SK-N-SH (cell line): ENCODE results near the gene ZNF366. TPM values are rescaled to one million over a fixed set of nuclear protein-coding genes. Genes with fewer than 3 reads are reported as not detected.

Experiments
- CTCF ChIA-PET: fragments of 300-600, 350-600 bp; formaldehyde crosslinking; extraction: SDS; loops from one replicate; lab custom pipeline; 2021; lab: Yijun Ruan, JAX
- POLR2A ChIA-PET: fragments of 350-600 bp; sonication (Branson Sonifier 250); formaldehyde crosslinking; extraction: SDS; loops from one replicate; lab custom pipeline; 2020; ENCODE audit warnings: antibody characterized with exemption, inconsistent platforms; lab: Yijun Ruan, JAX
- DNase-seq: peaks from one replicate; pipeline ENCODE4 v3.0.0; 2012
- H2AFZ ChIP-seq: fragments of 200-600 bp; sonication (generic); 2 replicates; pipeline ENCODE4 v1.8.1; 2016; ENCODE audit warnings: antibody characterized with exemption, mild to moderate bottlenecking, low read depth
- H3F3A ChIP-seq: fragments of 200-600 bp; sonication (generic); replicated peaks from 2 replicates; pipeline ENCODE3; 2016; ENCODE audit warnings: antibody characterized with exemption, mild to moderate bottlenecking; ENCODE audit not compliant: insufficient read depth
- H3K27ac ChIP-seq, 2 experiments: fragments of 200-500 bp in 1 of 2; fragments of 200-600 bp in 1 of 2; sonication (Bioruptor generic) in 1 of 2; sonication (generic), shearing (Covaris generic) in 1 of 2; 2 replicates each; pipeline versions ENCODE4 v1.5.1 to v1.6.1; 2014 to 2016; ENCODE audit warnings: low read depth in 2 of 2, inconsistent platforms in 1 of 2, low read length in 1 of 2, mild to moderate bottlenecking in 1 of 2, mixed read lengths in 1 of 2
- H3K27me3 ChIP-seq: fragments of 200-600 bp; sonication (generic), shearing (Covaris generic); 2 replicates; pipeline ENCODE4 v1.6.1; 2016; ENCODE audit warnings: mixed run types; ENCODE audit not compliant: insufficient read depth
- H3K36me3 ChIP-seq, 2 experiments: fragments of 200-500 bp in 1 of 2; fragments of 200-600 bp in 1 of 2; sonication (Bioruptor generic) in 1 of 2; sonication (generic) in 1 of 2; replicated peaks in 1 of 2; 2 replicates each; pipeline versions ENCODE3 to v1.5.1; 2014 to 2016; ENCODE audit warnings: low read length in 1 of 2, mild to moderate bottlenecking in 1 of 2; ENCODE audit not compliant: insufficient read depth in 2 of 2, control insufficient read depth in 1 of 2
- H3K4me1 ChIP-seq, 2 experiments: fragments of 200-500 bp in 1 of 2; fragments of 200-600 bp in 1 of 2; sonication (Bioruptor generic) in 1 of 2; sonication (generic), shearing (Covaris generic) in 1 of 2; 2 replicates each; pipeline versions ENCODE4 v1.5.1 to v1.6.1; 2014 to 2016; ENCODE audit warnings: low read depth in 1 of 2, low read length in 1 of 2, mixed run types in 1 of 2; ENCODE audit not compliant: insufficient read depth in 2 of 2, control insufficient read depth in 1 of 2
- H3K4me2 ChIP-seq: fragments of 200-600 bp; sonication (generic), shearing (Covaris generic); 2 replicates; pipeline ENCODE4 v1.6.1; 2017; ENCODE audit warnings: mixed run types
- H3K4me3 ChIP-seq, 2 experiments: fragments of 200-500 bp in 1 of 2; fragments of 200-600 bp in 1 of 2; sonication (Bioruptor generic) in 1 of 2; sonication (generic), shearing (Covaris generic) in 1 of 2; 2 replicates each; pipeline versions ENCODE4 v1.5.1 to v1.8.1; 2014 to 2016; ENCODE audit warnings: low read depth in 2 of 2, inconsistent platforms in 1 of 2, low read length in 1 of 2, mild to moderate bottlenecking in 1 of 2, mixed read lengths in 1 of 2, moderate library complexity in 1 of 2
- H3K79me2 ChIP-seq: fragments of 200-600 bp; sonication (generic); 2 replicates; pipeline ENCODE4 v1.8.1; 2017; ENCODE audit warnings: mild to moderate bottlenecking; ENCODE audit not compliant: insufficient read depth
- H3K9ac ChIP-seq: fragments of 200-600 bp; sonication (generic); 2 replicates; pipeline ENCODE4 v1.6.1; 2017; ENCODE audit warnings: mixed run types
- H3K9me2 ChIP-seq: fragments of 200-600 bp; sonication (generic); 2 replicates; pipeline ENCODE4 v1.6.1; 2017; ENCODE audit warnings: mixed run types
- H3K9me3 ChIP-seq: fragments of 200-600 bp; sonication (generic); 2 replicates; pipeline ENCODE4 v1.6.1; 2017; ENCODE audit warnings: mixed run types, mild to moderate bottlenecking, moderate library complexity
- H4K20me1 ChIP-seq: fragments of 200-600 bp; sonication (generic); 2 replicates; pipeline ENCODE4 v1.6.1; 2017; ENCODE audit warnings: mild to moderate bottlenecking, mixed run types; ENCODE audit not compliant: insufficient read depth
- EZH2phosphoT487 ChIP-seq: fragments of 200-600 bp; sonication (generic); IDR thresholded peaks from 2 replicates; pipeline ENCODE4 v1.6.1; 2017; ENCODE audit warnings: low read depth, mixed run types, mild to moderate bottlenecking, antibody characterized with exemption, moderate library complexity, borderline replicate concordance
- FOSL2 ChIP-seq: IDR thresholded peaks from 2 replicates; pipeline ENCODE4 v1.4.0; 2012; ENCODE audit warnings: low read depth, mild to moderate bottlenecking, moderate library complexity, borderline replicate concordance
- FOXM1 ChIP-seq: IDR thresholded peaks from 2 replicates; pipeline ENCODE4 v1.4.0; 2012; ENCODE audit warnings: low read depth, mild to moderate bottlenecking
- GATA2 ChIP-seq: sonication (generic); formaldehyde crosslinking; IDR thresholded peaks from 2 replicates; pipeline ENCODE4 v1.5.0; 2020; ENCODE audit warnings: mild to moderate bottlenecking, missing genetic modification reagents
- MXI1 ChIP-seq: IDR thresholded peaks from 2 replicates; pipeline ENCODE4 v1.6.1; 2012; ENCODE audit warnings: mild to moderate bottlenecking, low read depth, low read length, improper control_type of control experiment
- NRF1 ChIP-seq: IDR thresholded peaks from 2 replicates; pipeline ENCODE4 v1.6.1; 2012; ENCODE audit warnings: low read depth, mild to moderate bottlenecking, low read length
- PBX3 ChIP-seq: IDR thresholded peaks from 2 replicates; pipeline ENCODE4; 2012
- RFX5 ChIP-seq: IDR thresholded peaks from 2 replicates; pipeline ENCODE4 v1.6.1; 2012; ENCODE audit warnings: mild to moderate bottlenecking, improper control_type of control experiment, low read length
- SIN3A ChIP-seq: IDR thresholded peaks from 2 replicates; pipeline ENCODE4 v1.6.1; 2012; ENCODE audit warnings: low read depth, mild to moderate bottlenecking, low read length, moderate library complexity, borderline replicate concordance
- TCF12 ChIP-seq: IDR thresholded peaks from 2 replicates; pipeline ENCODE4 v1.4.0; 2012
- WGBS: methylation state at CpG from one replicate; pipeline ENCODE4 v1.1.6; 2017; ENCODE audit warnings: low lambda C conversion rate; 5-methylcytosine and 5-hydroxymethylcytosine counted together
- polyA plus RNA-seq, 3 experiments: library from polyadenylated mRNA; depleted of rRNA; stranded (reverse); fragments of >200 nt; gene quantifications; 2 replicates each; pipeline ENCODE4 v1.2.3, GENCODE V29; 2012
- TF ChIP-seq, protein P1 (sequence below): IDR thresholded peaks from 2 replicates; pipeline ENCODE4 v1.4.0; 2012; ENCODE audit warnings: low read depth, borderline replicate concordance
- TF ChIP-seq, protein P2 (sequence below): IDR thresholded peaks from 2 replicates; pipeline ENCODE4 v1.4.0; 2012; ENCODE audit warnings: low read depth

ZNF366 gene
- polyA plus RNA-seq, 1 of the 3 experiments (the other 2 are of a cell fraction): not detected

DNA sequence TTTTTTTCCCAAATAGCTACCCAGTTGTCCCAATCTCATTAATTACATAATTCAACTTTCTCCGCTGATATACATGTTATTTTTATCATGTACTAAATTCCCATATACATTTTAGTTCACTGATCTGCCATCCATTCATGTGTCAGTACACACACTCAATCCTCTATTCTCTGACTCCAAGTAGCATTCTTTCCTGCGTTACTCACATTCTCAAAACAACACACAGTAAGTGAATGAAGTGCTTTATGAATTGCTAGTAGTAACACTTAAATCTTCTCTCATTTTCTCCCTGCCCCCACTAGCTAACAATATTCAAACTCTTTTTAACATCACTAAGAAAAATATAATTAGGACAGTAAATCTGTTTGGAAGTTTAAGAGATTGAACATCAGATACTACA is 8.9 kb downstream of the ZNF366 start:
- POLR2A ChIA-PET: no interaction called here
- H3K4me2 ChIP-seq: no peak overlapping the region
- WGBS: 43% methylated on average over 2 of the region's 2 CpGs

DNA sequence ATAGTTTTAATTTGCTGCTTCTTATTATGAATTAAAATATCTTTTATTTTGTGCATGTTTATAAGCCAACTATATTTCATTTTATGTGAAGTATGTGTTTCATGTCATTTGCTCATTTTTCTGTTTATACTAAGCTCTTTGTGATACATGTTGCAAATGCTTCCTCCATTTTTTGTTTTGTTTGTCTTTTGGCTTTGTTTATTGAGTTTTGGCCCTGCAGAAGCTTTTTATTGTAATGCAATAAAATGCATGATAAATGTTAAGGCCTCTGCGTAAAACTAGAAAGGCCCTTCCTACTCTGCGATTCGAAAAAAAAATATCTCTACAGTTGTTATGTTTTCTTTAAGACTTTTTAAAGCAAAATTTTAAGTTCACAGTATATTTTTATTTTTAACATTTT is 9.4 kb downstream of the ZNF366 start:
- H3K4me1 ChIP-seq: peaks cover 3 to 10% of the 10 kb centered on the region in 2 experiments; a peak in 2 of 4 replicates
- H3K4me3 ChIP-seq: no peak overlapping the region
- no peak for TF ChIP-seq FOXM1
- TF ChIP-seq SIN3A: no peak
- TF ChIP-seq NRF1: no peak
- no peak for TF ChIP-seq EZH2phosphoT487
- no peak for TF ChIP-seq RFX5
- TF ChIP-seq, protein P1, sequence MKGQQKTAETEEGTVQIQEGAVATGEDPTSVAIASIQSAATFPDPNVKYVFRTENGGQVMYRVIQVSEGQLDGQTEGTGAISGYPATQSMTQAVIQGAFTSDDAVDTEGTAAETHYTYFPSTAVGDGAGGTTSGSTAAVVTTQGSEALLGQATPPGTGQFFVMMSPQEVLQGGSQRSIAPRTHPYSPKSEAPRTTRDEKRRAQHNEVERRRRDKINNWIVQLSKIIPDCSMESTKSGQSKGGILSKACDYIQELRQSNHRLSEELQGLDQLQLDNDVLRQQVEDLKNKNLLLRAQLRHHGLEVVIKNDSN: no peak
- TF ChIP-seq, protein P2, sequence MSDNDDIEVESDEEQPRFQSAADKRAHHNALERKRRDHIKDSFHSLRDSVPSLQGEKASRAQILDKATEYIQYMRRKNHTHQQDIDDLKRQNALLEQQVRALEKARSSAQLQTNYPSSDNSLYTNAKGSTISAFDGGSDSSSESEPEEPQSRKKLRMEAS: no peak
- no peak for TF ChIP-seq GATA2 (CRISPR knock-in tag)
- TF ChIP-seq, all 33 proteins: peak for 0
- no peak overlapping the region for H3K4me2 ChIP-seq
- H3F3A ChIP-seq: peaks cover 5% of the 10 kb centered on the region
- no peaks in the 10 kb centered on the region for H3K36me3 ChIP-seq
- no peaks in the 10 kb centered on the region for H3K27me3 ChIP-seq
- no peaks in the 10 kb centered on the region for H3K9me3 ChIP-seq
- ChIA-PET POLR2A (no interaction called here), CTCF (no interaction called here)
- no peaks in the 10 kb centered on the region for H3K9me2 ChIP-seq
- WGBS: 92% methylated on average over 3 of the region's 3 CpGs
- no peak overlapping the region for H2AFZ ChIP-seq
- H3K79me2 ChIP-seq: no peaks in the 10 kb centered on the region
- no peaks in the 10 kb centered on the region for H4K20me1 ChIP-seq
- no peak overlapping the region for H3K9ac ChIP-seq
- H3K27ac ChIP-seq: no peak overlapping the region
- DNase-seq: no peak

More for the DNA sequence above, 8.9 kb downstream of the ZNF366 start:
- Histone ChIP-seq H3K79me2 (no peaks in the 10 kb centered on the region), H3K9me2 (no peaks in the 10 kb centered on the region), H4K20me1 (no peaks in the 10 kb centered on the region), H2AFZ (no peak overlapping the region), H3K27ac (peak overlapping the region in 1 of 2 experiments; percentile 12; a peak in 1 of 4 replicates), H3K36me3 (no peaks in the 10 kb centered on the region), H3F3A (peaks cover 5% of the 10 kb centered on the region), H3K9ac (no peak overlapping the region), H3K4me3 (no peak overlapping the region), H3K9me3 (no peaks in the 10 kb centered on the region), H3K27me3 (no peaks in the 10 kb centered on the region), H3K4me1 (peaks cover 3 to 10% of the 10 kb centered on the region in 2 experiments; a peak in 2 of 4 replicates)
- TF ChIP-seq FOSL2 (peak; percentile 32; the same call in 1 of the 2 replicates), PBX3 (peak; percentile 30; the same call in 1 of the 2 replicates), TCF12 (peak; percentile 29; the same call in 1 of the 2 replicates), MXI1 (no peak)
- DNase-seq: no peak
- CTCF ChIA-PET: no interaction called here
